H9 (cell line): ENCODE measurements around the gene STARD10. TPM values are rescaled to one million over a fixed set of nuclear protein-coding genes. Genes with fewer than 3 reads are reported as not detected.

Experiments
- DNase-seq: peaks from one replicate; pipeline ENCODE4 v3.0.0-alpha.2; 2017
- H2AFZ ChIP-seq: one replicate; pipeline ENCODE4 v1.6.1; 2013; ENCODE audit warnings: mild to moderate bottlenecking, low read length, control low read depth, moderate library complexity
- H2AK5ac ChIP-seq: 2 replicates; pipeline ENCODE4 v1.6.1; 2013; ENCODE audit warnings: low read length, control low read depth, mixed read lengths; ENCODE audit not compliant: insufficient read length
- H2BK120ac ChIP-seq: one replicate; pipeline ENCODE4 v1.6.1; 2013; ENCODE audit warnings: low read depth, mild to moderate bottlenecking, low read length, control low read depth, inconsistent platforms; ENCODE audit not compliant: poor library complexity, severe bottlenecking
- H2BK12ac ChIP-seq: 2 replicates; pipeline ENCODE4 v1.6.1; 2013; ENCODE audit warnings: low read length, control low read depth, mixed read lengths, low read depth; ENCODE audit not compliant: insufficient read length
- H2BK15ac ChIP-seq: 2 replicates; pipeline ENCODE4 v1.6.1; 2013; ENCODE audit warnings: low read depth, low read length, control low read depth
- H2BK20ac ChIP-seq: one replicate; pipeline ENCODE4 v1.6.1; 2013; ENCODE audit warnings: low read depth, mild to moderate bottlenecking, low read length, control low read depth, inconsistent platforms; ENCODE audit not compliant: poor library complexity, severe bottlenecking
- H2BK5ac ChIP-seq: 2 replicates; pipeline ENCODE4 v1.6.1; 2013; ENCODE audit warnings: low read length, control low read depth, mixed read lengths; ENCODE audit not compliant: insufficient read length
- H3K14ac ChIP-seq: 2 replicates; pipeline ENCODE4 v1.6.1; 2013; ENCODE audit warnings: low read length, control low read depth; ENCODE audit not compliant: insufficient read depth
- H3K18ac ChIP-seq: 2 replicates; pipeline ENCODE4 v1.6.1; 2013; ENCODE audit warnings: low read depth, mild to moderate bottlenecking, mixed read lengths, low read length, control low read depth; ENCODE audit not compliant: insufficient read length
- H3K23ac ChIP-seq: 2 replicates; pipeline ENCODE4 v1.6.1; 2013; ENCODE audit warnings: low read length, control low read depth, mixed read lengths, low read depth; ENCODE audit not compliant: insufficient read length
- H3K23me2 ChIP-seq: 2 replicates; pipeline ENCODE4 v1.6.1; 2013; ENCODE audit warnings: low read depth, mild to moderate bottlenecking, mixed read lengths, low read length, control low read depth; ENCODE audit not compliant: insufficient read length, poor library complexity, severe bottlenecking
- H3K27ac ChIP-seq: 2 replicates; pipeline ENCODE4 v1.5.1; 2013; ENCODE audit warnings: low read length, control low read depth, mixed read lengths, low read depth; ENCODE audit not compliant: insufficient read length
- H3K27me3 ChIP-seq: 2 replicates; pipeline ENCODE4 v1.6.1; 2013; ENCODE audit warnings: low read length, control low read depth, inconsistent platforms; ENCODE audit not compliant: insufficient read depth
- H3K4ac ChIP-seq: 2 replicates; pipeline ENCODE4 v1.6.1; 2013; ENCODE audit warnings: low read depth, mild to moderate bottlenecking, control low read depth, inconsistent platforms, low read length, moderate library complexity
- H3K4me1 ChIP-seq: 2 replicates; pipeline ENCODE4 v1.6.1; 2013; ENCODE audit warnings: low read length, control low read depth, inconsistent platforms; ENCODE audit not compliant: insufficient read depth
- H3K4me2 ChIP-seq: 2 replicates; pipeline ENCODE4 v1.6.1; 2013; ENCODE audit warnings: low read length, control low read depth, mixed read lengths; ENCODE audit not compliant: insufficient read length, insufficient read depth
- H3K56ac ChIP-seq: 2 replicates; pipeline ENCODE4 v1.6.1; 2013; ENCODE audit warnings: low read depth, mild to moderate bottlenecking, mixed read lengths, low read length, control low read depth; ENCODE audit not compliant: insufficient read length
- H3K79me1 ChIP-seq: 2 replicates; pipeline ENCODE4 v1.6.1; 2013; ENCODE audit warnings: low read depth, mild to moderate bottlenecking, moderate library complexity, low read length, control low read depth, inconsistent platforms; ENCODE audit not compliant: insufficient read depth, poor library complexity, severe bottlenecking
- H3K79me2 ChIP-seq: 2 replicates; pipeline ENCODE4 v1.6.1; 2013; ENCODE audit warnings: low read length, control low read depth, inconsistent platforms; ENCODE audit not compliant: insufficient read depth
- H3K9ac ChIP-seq: 2 replicates; pipeline ENCODE4 v1.6.1; 2013; ENCODE audit warnings: low read length, control low read depth, mixed read lengths; ENCODE audit not compliant: insufficient read length; ENCODE audit errors: extremely low read depth
- H3K9me3 ChIP-seq: one replicate; pipeline ENCODE4 v1.6.1; 2013; ENCODE audit warnings: low read depth, low read length, inconsistent platforms; ENCODE audit not compliant: control insufficient read depth
- H3T11ph ChIP-seq: one replicate; pipeline ENCODE4 v1.6.1; 2013; ENCODE audit warnings: mild to moderate bottlenecking, low read length, control low read depth, inconsistent platforms
- H4K20me1 ChIP-seq: one replicate; pipeline ENCODE4 v1.6.1; 2013; ENCODE audit not compliant: control insufficient read depth, insufficient read length, insufficient read depth
- H4K5ac ChIP-seq: 2 replicates; pipeline ENCODE4 v1.6.1; 2013; ENCODE audit warnings: low read depth, mild to moderate bottlenecking, mixed read lengths, low read length, control low read depth; ENCODE audit not compliant: insufficient read length
- H4K8ac ChIP-seq: replicated peaks from 2 replicates; pipeline ENCODE4 v1.6.1; 2013; ENCODE audit warnings: low read length, control low read depth, mixed read lengths, low read depth; ENCODE audit not compliant: insufficient read length
- H4K91ac ChIP-seq: 2 replicates; pipeline ENCODE4 v1.6.1; 2013; ENCODE audit warnings: low read depth, mild to moderate bottlenecking, moderate library complexity, mixed read lengths, low read length, control low read depth; ENCODE audit not compliant: insufficient read length
- H3K27ac Mint-ChIP-seq, 3 experiments: 2 replicates in 2 of 3; 3 replicates in 1 of 3; pipeline ENCODE4 v1.8.0; 2020 to 2021; ENCODE audit warnings: mixed read lengths in 3 of 3, mild to moderate bottlenecking in 1 of 3, moderate library complexity in 1 of 3
- H3K27me3 Mint-ChIP-seq: 2 replicates; pipeline ENCODE4 v1.8.0; 2021; ENCODE audit warnings: low read depth, mild to moderate bottlenecking, moderate library complexity, mixed read lengths
- H3K36me3 Mint-ChIP-seq, 3 experiments: 2 replicates in 2 of 3; 3 replicates in 1 of 3; pipeline ENCODE4 v1.8.0; 2020 to 2021; ENCODE audit warnings: low read depth in 3 of 3, mixed read lengths in 3 of 3; ENCODE audit not compliant: insufficient read depth in 1 of 3
- H3K4me1 Mint-ChIP-seq, 2 experiments: 2 replicates each; pipeline ENCODE4 v1.8.0; 2020; ENCODE audit warnings: mixed read lengths in 2 of 2
- H3K4me3 Mint-ChIP-seq, 2 experiments: 2 replicates in 1 of 2; 3 replicates in 1 of 2; pipeline ENCODE4 v1.8.0; 2020 to 2021; ENCODE audit warnings: mild to moderate bottlenecking in 2 of 2, mixed read lengths in 2 of 2, moderate library complexity in 1 of 2
- H3K9me3 Mint-ChIP-seq, 2 experiments: 2 replicates in 1 of 2; 3 replicates in 1 of 2; pipeline ENCODE4 v1.8.0; 2020; ENCODE audit warnings: mild to moderate bottlenecking in 2 of 2, mixed read lengths in 2 of 2, moderate library complexity in 1 of 2
- CTCF ChIP-seq: fragments of 200-600 bp; sonication (generic); conservative IDR thresholded peaks from 3 replicates; pipeline ENCODE4 v1.8.0; 2021; ENCODE audit warnings: antibody characterized with exemption, mild to moderate bottlenecking
- WGBS: extraction: QIAGEN DNeasy Blood & Tissue Kit; methylation state at CpG from one replicate; pipeline ENCODE4 v1.1.7; 2013; ENCODE audit warnings: missing lambda C conversion rate, low lambda C conversion rate, mixed read lengths; ENCODE audit not compliant: insufficient read length; ENCODE audit errors: extremely low coverage; 5-methylcytosine and 5-hydroxymethylcytosine counted together
- total RNA-seq: library from RNA; stranded (reverse); gene quantifications from 2 replicates; pipeline ENCODE4 v1.2.1, GENCODE V29; 2021

Gene STARD10
- total RNA-seq, 1 experiment from 2014 or later, result 24.4 TPM

- no peak overlapping the region for H3K9ac ChIP-seq
- no peak overlapping the region for H2BK15ac ChIP-seq
- no peak overlapping the region for H2AK5ac ChIP-seq
- no CpG with 5 or more reads among the region's 6 CpGs for WGBS
- Mint-ChIP-seq H3K36me3 (no peaks in the 10 kb centered on the region; a peak in 1 of 7 replicates), H3K4me1 (peaks cover 0 to 19% of the 10 kb centered on the region in 2 experiments; a peak in 3 of 4 replicates), H3K27me3 (no peaks in the 10 kb centered on the region; the same call in 1 of the 2 replicates), H3K4me3 (no peak overlapping the region), H3K9me3 (no peaks in the 10 kb centered on the region), H3K27ac (no peak overlapping the region)
- no peaks in the 10 kb centered on the region for H3K9me3 ChIP-seq
- H4K5ac ChIP-seq, result no peak overlapping the region
- no peak overlapping the region for H4K91ac ChIP-seq
- no peak overlapping the region for H3K14ac ChIP-seq
- H2BK120ac ChIP-seq, result no peak overlapping the region
- H3K23ac ChIP-seq, result no peak overlapping the region
- no peak for DNase-seq
- no peak for TF ChIP-seq CTCF
- no peak overlapping the region for H3K4me2 ChIP-seq
- no peak overlapping the region for H3K18ac ChIP-seq
- H2AFZ ChIP-seq, result no peak overlapping the region
- no peak overlapping the region for H3T11ph ChIP-seq
- no peak overlapping the region for H4K8ac ChIP-seq
- no peaks in the 10 kb centered on the region for H3K79me2 ChIP-seq
- no peak overlapping the region for H3K56ac ChIP-seq
- no peaks in the 10 kb centered on the region for H3K23me2 ChIP-seq
- no peak overlapping the region for H3K27ac ChIP-seq
- H2BK5ac ChIP-seq, result no peak overlapping the region
- no peaks in the 10 kb centered on the region for H4K20me1 ChIP-seq
- no peak overlapping the region for H2BK20ac ChIP-seq
- H3K27me3 ChIP-seq, result no peaks in the 10 kb centered on the region
- no peaks in the 10 kb centered on the region for H3K4me1 ChIP-seq
- no peak overlapping the region for H3K4ac ChIP-seq
- H3K79me1 ChIP-seq, result no peaks in the 10 kb centered on the region
- no peak overlapping the region for H2BK12ac ChIP-seq
Observed at GRCh38 chr11:72774499-72774898, 19.3 kb downstream of the STARD10 start.
